ENCODE measurements around the gene DNAJC16. TPM values are rescaled to one million over a fixed set of nuclear protein-coding genes. Genes with fewer than 3 reads are reported as not detected.
"Not testable (repeated sequence)": the region's sequence is repeated elsewhere in the genome, so short reads cannot be mapped to it uniquely, and the experiment has no call there.

DNAJC16 gene
- total RNA-seq = 8.6 TPM

DNA sequence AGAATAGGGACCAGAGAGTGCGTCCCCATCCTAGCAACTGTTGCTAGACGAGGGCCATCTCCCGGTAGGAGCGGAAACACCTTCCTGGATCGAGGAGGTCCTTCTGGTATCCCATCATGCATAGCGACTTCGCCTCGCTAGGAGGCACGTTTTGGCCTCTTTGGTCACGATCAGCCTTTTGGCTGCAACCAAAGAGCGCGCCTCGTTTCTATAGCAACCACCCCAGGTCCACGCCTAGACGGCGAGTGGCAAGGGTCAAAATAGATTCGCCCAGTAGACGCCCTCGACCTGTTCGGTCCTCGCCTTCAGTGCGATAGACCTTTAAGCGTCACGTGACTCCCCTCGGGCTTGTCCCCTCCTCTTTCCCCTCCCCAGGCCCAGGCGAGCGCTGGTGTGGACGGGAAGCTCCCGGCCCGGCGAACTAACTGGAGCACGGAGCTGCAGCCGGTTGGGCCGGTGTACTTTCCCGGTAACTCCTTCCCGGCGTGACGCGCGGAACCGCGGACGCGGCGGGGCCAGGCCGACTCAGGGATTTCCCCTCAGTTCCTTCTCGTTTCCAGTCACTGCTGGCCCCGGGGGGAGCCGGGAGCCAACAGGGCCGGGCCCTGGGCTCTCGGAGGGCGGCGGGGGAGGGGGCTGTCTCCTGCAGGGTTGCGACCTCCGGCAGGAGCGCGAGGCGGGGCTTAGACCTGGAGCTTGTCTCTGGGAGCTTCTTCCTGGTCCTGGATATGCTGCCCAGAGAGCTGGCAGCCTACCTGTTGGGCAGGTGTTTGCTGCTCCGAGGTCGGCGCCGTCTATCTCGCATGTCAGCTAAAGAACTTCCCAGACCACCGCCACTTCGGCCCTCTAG lies at the start of gene DNAJC16:
TSS of gene DNAJC16 (plus strand) at position 359 of the 850 bp plus-strand sequence. CDS start 2,258 bp downstream, outside the sequence.
- DNase-seq (ENCODE audit: low read depth in 2 of 3, low spot score in 2 of 3) = peak; percentile 96 to 99 (median 99)

DNA sequence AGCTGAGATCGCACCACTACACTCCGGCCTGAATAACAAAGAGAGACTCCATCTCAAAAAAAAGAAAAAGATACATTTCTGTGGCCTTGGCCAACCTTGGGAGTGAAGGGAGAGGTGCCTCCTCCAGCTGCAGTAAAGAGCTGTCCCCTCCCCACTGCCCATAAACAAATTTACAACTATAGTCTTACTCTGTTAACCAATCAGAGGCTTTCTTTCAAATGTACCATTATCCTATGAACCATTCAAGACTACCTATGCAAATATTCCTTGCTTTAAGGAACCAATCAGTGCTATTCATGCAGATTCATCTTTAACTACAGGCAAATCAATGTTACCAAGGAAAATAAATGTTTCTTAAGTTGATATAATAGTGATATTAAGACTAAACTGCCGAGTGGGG lies 49.7 kb upstream of the DNAJC16 start:
- no peak for DNase-seq (ENCODE audit: low read depth in 2 of 3, low spot score in 2 of 3)

DNA sequence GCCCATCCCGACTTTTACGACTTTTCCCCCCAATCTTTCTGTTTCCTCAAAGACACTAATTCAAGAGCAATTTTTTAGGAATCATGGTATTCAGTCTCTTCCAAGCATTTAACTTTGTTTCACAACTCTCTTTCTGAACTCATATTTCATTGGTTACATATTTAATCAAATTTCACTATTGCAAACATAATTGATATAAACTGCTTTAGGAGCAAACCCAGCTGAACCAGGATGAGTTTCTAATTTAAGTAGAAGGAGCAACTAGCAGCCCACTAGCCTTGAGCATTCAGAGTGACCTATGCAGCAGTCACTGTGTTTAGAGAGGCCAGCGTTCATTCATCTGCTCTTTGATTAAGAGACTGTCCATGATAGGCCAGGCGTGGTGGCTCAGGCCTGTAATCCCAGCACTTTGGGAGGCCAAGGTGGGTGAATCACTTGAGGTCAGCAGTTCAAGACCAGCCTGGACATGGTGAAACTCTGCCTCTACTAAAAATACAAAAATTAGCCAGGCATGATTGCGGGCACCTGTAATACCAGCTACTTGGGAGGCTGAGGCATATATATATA lies 48.9 kb upstream of the DNAJC16 start:
- no peak for DNase-seq (ENCODE audit: low read depth in 2 of 3, low spot score in 2 of 3)

DNA sequence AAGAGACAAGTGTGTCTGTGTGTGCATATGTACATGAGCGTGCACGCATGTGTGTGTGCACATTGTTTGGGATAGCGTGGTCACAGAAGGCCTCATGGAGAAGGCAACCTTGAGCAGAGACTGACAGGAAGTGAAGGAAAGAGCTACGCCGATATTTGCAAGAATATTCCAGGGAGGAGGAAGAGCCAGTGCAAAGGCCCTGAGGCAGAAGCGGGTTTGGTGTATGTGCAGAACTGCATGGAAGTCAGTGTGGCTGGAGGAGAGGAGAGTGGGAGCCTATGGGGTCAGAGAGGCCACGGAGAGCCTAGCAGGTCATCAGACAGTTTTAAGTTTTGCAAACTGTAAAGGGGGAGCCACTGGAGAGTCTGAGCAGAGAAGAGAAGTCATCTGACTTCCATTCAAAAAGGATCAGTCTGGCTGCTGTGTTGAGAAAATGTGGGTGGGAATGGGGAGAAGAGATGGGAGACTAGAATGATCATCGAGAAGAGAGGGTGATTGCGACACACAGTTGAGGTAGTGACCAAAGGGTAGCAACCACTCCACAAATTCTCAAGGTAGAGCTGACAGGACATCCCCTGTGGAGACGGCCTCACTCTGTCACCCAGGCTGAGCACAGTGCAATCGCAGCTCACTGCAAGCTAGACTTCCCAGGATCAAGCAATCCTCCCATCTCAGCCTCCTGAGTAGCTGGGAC lies 46.8 kb upstream of the DNAJC16 start:
- no peak for DNase-seq (ENCODE audit: low read depth in 2 of 3, low spot score in 2 of 3)

DNA sequence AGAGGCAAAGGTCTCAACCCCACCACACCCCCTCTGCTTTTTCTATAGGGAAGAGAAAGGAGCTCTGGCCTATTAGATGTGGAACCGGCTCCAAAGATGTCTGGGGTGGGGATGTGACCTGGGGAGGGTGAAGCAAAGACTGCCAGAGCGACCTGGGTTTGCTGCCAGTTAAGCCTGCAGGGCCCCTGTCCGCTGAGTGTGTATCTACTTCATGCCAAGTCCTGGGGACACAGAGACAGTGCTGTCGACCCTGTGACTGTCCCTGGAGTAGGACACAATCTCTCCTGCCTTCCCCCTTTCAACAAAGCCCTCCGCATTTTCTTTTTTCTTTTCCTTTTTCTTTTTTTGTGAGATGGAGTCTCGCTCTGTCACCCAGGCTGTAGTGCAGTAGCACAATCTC lies 44.2 kb upstream of the DNAJC16 start:
- not testable (repeated sequence) for DNase-seq (ENCODE audit: low read depth in 2 of 3, low spot score in 2 of 3)

DNA sequence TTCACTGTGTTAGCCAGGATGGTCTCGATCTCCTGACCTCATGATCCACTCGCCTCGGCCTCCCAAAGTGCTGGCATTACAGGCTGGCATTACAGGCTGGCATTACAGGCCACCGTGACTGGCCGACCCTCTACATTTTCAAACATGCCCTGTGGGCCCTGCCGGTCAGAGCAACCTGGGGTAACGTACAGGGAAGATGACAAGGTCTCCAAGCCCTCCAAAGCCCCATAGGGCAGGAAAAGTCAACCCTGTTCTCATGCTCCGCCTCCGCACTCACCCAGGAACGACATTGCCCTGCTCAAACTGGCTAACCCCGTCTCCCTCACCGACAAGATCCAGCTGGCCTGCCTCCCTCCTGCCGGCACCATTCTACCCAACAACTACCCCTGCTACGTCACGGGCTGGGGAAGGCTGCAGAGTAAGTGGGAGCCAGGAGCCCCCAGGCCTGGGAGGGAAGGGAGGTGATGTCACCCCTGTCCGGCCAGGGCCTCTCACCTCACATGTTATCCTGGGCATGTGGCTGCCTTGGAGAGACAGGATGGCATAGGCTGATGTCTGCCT lies 43.6 kb upstream of the DNAJC16 start:
- DNase-seq (ENCODE audit: low read depth in 2 of 3, low spot score in 2 of 3) = not testable (repeated sequence)

DNA sequence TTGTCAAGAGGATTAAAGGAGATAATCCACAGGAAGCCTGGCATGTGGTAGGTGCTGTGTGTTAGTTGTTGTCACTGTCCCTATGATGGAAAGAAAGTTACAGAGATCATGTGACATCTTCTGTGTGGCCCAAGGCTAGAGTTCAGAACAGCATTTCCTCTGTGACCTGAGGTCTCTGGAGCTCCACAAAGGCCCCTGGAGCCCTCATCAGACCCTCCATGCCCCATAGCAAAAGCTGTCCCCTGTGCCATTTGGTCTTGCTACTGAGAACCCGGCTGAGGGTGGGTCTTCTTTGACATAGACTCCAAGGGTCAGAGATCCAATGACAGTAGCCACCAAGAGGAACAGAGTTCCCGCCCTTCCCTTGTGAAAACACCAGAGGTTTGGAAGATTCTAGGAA lies 42.7 kb upstream of the DNAJC16 start:
- no peak for DNase-seq (ENCODE audit: low read depth in 2 of 3, low spot score in 2 of 3)

DNA sequence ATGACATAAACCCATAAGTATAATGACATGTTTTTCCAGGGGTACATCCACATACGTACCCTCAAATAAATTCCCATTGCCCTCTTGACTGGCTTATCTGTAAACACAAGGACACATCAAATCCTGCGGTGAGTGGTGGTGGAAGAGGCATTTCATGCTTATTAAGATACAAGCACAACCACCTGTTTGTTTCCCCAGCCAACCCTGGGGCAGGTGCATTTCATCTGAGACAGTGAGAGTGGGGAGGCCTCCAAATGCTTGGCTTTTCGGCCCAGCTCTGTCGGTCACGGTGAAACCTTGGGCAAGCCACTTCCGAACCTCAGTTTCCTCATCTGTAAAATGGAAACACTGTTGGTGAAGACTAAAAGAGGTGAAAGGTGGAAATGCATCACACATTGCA lies 42.2 kb upstream of the DNAJC16 start:
- DNase-seq (ENCODE audit: low read depth in 2 of 3, low spot score in 2 of 3) = not testable (repeated sequence)

DNA sequence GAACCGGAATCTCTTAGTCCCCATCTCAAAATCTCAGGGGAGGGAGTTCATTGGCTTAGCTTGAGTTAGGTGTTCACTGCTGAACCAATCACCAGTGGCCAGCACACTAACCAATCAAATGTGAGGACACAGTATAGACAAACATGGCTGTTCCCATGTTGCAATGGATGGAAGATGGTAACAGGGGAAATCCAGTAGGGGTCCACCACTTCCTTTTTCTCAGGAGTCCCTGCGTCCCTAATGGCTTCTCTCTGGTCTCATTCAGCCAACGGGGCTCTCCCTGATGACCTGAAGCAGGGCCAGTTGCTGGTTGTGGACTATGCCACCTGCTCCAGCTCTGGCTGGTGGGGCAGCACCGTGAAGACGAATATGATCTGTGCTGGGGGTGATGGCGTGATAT lies 41.0 kb upstream of the DNAJC16 start:
- DNase-seq (ENCODE audit: low read depth in 2 of 3, low spot score in 2 of 3) = no peak

DNA sequence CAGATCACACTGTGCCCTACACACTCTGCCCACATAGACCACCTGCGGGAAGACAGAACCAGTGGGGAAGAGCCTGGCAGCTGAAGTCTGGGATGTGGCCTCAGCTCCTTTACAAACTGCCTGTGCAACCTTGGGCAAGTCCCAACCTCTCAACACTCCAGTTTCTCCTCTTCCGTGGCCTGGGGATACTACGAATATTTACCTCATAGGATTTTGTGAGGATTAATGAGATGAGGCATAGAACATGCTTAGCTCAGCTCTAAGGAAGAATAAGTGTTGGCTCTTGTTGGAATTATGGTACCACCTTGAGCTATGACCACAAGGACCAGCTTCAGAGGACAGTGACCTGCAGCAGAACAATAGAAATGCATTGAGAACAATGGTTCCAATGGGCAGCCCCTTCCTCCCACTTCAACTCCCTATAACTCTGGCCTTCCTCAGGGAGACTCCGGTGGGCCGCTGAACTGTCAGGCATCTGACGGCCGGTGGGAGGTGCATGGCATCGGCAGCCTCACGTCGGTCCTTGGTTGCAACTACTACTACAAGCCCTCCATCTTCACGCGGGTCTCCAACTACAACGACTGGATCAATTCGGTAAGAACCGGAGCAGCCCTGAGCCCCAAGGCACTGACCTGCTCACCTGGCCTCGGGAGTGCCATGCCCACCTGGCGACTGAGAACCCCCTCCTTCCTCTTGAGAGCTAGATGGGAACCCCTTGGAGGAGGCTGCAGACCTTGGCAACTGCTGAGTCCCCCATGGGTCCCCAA lies 39.6 kb upstream of the DNAJC16 start:
- DNase-seq (ENCODE audit: low read depth in 2 of 3, low spot score in 2 of 3) = not testable (repeated sequence)

DNA sequence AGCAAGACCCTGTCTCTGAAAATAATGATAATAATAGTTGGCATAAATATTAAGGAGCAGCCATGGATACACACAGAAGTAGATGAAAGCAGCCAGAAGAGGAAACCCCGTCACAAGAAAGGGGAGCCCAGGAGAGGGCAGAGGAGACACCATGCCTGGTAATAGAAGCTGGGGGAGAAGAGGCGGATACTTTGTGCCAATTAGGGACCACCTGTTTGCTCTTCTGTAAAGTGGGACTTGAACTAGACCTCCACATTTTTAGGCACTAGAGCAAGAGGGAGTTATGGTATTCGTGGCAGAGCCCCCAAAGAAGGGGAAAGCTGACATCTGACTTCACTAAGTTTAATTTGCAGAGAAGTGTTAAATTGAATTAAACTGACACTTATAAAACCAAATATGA lies 38.3 kb upstream of the DNAJC16 start:
- DNase-seq (ENCODE audit: low read depth in 2 of 3, low spot score in 2 of 3) = no peak

DNA sequence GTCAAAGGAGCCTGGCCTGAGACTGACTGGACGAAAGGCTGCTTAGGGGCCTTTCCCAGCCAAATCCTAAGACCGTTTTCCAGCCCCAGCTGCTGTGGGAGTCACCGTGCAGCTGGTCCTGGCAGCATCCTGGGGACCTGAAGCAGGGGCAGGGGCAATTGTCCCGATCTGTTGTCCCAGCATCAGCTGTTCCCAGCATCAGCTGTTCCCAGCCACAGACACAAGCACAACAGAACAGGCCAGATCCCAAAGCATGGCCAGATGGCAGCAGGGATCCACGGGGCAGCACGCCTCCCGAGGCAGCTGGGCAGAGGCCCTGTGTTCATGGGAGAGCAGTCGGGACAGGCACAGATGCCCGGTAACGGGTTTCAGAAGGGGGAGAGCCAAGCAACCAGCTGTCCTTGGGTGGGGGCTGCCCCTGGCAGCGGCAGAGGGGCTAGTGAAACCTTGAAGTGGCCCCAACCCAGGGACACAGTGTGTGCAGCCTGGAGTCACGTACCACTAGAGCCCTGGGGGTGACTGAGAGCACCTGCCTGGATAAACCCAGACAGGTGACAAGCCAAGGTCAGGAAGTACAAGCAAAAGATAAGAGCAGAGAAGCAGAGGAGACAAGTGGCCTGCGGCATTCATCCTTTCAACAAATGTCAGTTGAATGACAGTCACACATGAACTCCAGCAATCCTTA lies 37.5 kb upstream of the DNAJC16 start:
- DNase-seq (ENCODE audit: low read depth in 2 of 3, low spot score in 2 of 3) = no peak

DNA sequence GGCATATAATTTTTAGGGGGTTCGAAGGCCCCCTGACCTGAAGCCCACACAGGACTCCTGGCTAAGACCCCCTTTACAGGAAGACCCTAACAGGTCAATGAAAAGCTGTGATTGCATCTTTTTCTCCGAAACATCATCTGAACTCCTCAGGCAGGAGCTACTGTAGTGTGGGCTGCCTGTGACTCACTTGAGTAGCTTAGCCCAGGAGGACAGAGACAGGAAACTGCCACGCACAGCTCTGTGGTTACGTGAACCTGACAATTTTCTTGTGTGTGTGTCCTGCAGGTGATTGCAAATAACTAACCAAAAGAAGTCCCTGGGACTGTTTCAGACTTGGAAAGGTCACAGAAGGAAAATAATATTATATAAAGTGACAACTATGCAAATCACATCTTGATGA lies 35.6 kb upstream of the DNAJC16 start:
- DNase-seq (ENCODE audit: low read depth in 2 of 3, low spot score in 2 of 3) = not testable (repeated sequence)

DNA sequence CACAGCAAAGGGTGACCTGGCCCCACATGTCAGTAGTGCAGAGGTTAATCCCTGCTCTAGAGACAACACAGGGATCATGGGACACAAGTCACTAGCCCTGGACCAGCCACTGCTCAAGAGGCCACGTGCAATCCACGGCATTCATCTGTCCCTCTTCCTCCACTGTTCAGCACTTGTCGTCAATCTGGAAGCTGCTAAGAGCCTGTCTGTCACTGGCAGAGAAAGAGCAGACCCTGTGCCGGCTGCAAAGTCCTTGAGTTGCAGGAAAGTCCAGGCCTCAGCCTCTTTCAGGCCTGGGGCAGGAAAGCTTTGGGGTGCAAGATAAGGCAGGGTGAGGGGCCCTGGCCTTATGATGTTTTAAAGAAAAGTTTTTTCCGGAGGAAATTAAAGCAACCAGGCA lies 34.1 kb upstream of the DNAJC16 start:
- DNase-seq (ENCODE audit: low read depth in 2 of 3, low spot score in 2 of 3) = no peak

DNA sequence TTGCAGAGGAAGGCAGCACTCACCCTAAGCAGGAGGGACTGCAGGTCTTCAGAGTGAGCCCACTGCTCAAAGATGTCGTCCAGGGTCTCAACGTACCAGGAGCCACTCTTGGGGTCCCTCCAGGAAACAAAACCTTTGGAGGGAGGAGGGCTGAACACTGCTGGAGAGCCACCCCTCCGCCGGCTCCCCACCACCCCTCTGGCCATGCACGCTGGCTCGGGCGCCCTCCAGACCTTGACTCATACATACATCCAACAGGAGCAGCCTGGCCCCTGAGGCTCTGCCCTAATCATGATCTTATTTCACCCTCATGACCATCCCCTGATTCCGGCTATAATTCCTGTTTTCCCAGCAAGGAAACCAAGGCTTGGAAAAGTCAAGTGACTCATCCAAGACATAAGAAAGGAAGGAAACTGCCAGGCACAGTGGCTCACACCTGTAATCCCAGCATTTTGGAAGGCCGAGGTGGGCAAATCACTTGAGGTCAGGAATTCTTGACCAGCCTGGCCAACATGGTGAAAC lies 32.7 kb upstream of the DNAJC16 start:
- no peak for DNase-seq (ENCODE audit: low read depth in 2 of 3, low spot score in 2 of 3)

DNA sequence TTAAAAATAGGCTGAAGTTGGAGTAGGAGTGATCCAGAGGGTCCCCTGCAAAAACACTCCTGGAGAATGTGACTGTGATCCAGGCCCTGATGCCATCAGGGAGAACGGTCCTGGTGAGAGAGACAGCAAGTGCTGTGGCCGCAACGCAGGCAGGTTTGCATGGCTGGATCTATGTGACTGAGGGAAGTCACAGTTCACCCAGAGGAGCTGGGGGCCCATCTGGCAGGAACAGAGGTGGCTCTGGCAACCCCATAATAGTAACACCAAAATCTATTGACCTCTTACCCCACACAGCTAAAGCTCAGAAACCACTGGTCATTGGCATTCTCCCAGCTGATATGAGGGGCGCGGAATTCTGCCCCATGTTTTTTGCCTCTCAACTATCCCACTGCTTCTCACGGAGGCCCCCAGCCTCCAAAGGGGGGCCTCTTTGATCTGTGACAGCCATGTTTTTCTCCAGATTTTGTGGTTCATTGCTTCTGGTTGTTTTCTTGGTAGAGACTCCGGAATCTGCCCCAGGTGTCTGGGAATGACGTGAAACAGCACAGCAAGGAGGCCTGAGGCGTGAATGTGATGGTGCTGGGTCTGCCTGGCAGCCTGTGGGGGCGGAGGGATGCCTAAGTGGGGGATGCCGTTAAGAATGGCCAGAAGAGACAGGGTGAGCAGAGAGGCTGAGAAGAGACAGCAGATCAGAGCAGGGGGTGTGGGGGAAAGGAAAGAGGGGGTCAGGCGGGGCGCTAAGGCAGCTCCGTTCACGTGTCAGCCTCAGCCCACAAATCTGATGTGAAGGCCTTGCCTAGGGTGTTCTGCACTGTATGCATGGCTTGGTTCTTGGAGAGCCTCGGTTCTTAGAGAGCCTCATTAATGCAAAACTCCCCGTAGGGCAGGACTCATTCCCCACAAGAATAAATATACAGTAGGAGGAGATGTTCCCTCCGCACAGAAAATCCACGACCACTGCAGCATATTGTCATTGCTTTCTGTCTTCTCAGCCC lies 26.2 kb upstream of the DNAJC16 start:
- no peak for DNase-seq (ENCODE audit: low read depth in 2 of 3, low spot score in 2 of 3)

DNA sequence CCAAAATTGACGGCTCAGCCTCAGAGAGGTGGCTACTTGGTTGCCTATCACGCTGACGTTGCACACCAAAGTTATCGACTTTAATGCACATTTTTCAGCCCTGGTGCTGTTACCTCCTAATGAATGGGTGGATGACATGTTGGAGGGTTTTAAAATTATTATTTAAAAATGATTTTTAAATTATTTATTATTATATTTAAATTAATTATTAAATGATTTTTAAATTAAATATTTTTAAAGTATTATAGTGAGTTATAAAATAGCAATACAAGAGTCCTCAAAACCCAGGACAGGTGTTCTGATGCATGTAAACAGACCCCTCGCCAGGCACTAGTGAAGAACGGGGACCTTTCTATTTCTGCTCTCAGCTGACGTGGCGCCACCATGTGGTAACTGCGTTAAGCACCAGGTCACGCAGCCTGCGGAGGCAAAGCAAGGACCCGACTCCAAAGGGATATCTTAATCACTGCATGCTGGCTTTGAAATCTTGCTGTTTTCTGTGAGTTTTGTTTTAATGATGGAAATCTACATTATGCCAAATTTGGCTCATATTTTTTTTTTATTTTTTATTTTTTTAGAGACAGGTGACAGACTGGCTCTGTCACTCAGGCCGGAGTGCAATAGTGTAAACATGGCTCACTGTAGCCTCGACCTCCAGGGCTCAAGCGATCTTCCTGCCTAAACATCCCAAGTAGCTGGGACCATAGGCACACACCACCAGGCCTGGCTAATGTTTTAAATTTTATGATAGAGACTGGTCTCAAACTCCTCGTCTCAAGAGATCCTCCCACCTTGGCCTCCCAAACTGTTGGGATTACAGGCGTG lies 25.2 kb upstream of the DNAJC16 start:
- DNase-seq (ENCODE audit: low read depth in 2 of 3, low spot score in 2 of 3) = peak in 2 of 3 donors; percentile 44 to 70

DNA sequence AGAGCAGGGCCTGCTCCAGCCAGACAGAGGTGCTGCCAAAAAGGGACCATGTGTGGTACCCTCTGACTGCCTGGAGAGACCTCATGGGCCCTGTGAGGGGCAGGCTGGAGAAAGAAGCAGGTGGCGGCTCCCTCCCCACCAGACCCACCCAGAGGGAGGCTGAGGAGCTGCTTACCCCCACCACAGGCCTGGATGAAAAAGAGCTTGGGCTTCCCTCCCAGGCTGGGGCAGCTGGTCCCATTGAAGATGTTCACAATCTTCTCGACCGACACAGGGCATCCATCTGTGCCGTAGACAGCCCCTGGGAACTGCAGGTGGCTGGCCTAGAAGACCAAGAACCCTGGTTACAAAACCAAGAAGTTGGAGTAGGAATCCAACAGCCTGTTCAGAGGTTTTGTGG lies 22.2 kb upstream of the DNAJC16 start:
- no peak for DNase-seq (ENCODE audit: low read depth in 2 of 3, low spot score in 2 of 3)
